HCEC 1CT (cell line): ENCODE results near the gene PTPRD.

Experiments
- DNase-seq: peaks from one replicate; pipeline ENCODE4 v3.0.0-alpha.2; 2017

PTPRD gene

DNA sequence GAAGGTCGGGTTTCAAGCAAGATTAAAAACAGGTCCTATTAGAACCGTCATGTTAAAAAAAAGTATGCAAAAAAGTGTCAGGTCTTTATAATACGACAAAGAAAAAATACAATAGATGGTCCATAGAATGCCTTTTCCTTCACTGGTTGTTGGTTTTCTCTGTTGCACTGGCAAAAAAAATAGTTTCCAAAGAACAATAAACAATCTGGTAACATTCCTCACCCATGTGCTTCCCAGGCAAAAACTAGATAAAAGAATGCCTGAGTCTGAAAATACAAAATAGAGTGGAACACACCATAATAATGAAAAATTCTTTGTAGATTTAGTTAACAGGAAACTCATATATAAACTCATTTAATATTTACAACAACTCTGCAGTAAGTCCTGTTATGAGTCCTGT is 2223.3 kb downstream of the PTPRD start:
- DNase-seq = no peak

DNA sequence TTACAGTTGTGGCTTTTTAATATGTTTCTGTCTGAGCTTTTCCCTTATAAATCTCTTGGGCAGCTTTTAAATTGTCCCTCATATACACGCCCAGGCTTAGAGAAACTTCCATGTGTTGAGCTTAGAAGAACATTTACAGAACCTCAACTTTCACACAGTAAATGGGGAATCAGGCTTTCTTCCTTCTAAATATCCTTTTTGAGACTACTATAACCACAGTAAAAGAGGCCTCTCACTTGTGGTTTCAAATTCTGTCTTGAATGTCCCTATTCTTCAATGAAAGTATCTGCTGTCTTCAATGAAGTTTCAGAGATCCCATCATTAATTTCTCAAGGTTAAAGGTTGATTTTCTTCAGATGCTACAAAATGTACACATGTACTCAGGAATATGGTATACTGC is 2224.7 kb downstream of the PTPRD start:
- no peak for DNase-seq

DNA sequence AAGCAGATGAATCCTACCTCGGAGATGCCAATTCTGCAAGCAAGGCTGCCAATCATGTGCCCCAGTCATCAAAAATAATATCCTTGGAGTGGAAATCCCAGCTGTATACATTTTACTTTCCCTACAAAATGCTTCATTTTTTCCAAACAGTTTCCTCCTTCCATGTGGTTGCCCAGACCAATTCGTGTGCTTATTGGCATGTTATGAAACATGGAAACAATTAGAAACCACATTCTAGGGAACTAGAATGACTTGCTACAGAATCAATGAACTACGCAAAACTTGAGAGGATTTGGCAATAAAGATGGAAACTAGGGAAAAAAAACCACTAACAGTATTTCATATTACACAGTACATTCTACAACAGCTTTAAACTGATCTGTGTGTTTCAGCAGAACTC is 2228.7 kb downstream of the PTPRD start:
- DNase-seq = no peak

DNA sequence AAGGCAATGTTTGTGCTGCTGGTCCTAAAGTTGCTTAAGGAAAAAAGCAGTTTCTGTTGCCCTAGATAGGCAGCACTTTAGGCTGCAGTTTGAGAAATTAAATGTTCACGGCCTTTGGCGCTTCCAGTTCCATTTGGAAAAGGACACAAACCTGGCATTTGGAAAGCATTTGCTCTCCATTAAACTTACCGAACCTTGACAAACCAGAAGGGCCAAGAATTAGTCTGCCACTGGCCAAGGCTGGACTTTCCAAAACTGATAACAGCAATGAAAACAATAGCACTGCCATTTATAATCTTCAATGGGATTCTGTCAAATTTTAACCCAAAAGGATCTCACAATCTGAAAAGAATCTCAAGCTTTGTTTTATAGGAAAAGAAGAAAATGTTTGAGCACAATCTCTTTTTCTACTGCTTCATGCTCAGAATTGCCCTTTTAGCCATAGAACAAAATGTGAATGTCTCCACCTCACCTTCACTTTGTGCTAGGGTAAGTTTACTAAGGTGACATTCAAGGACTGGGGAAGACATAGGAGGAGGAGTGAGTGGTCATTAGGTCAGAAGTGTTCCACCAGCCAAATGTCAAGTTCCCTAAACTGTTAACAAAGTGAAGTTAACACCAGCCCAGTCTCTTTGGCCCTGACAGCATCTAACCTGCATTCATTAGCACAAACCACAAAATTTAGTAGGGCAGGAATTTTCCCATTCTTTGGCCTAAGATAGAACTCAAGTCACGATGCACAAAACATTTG is 2229.8 kb downstream of the PTPRD start:
- no peak for DNase-seq

DNA sequence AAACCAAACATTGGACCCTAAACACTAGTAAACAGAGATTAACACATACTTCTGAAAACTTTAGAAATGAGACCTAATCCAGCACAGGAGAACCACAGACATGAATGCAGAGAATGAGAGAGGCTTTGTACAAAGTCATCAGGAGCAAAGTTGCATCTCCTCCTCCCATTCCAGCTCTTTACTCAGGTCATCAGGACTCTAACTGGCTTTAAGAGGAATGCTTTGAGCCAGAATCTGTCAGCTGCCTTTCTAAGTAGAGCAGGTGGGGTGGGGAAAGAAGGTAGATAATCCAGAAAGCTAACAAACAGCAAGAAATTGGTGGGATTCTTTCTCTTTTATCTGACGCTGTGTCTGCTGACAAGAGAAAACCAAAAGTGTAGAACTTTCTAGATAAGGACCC is 2230.5 kb downstream of the PTPRD start:
- DNase-seq = no peak

DNA sequence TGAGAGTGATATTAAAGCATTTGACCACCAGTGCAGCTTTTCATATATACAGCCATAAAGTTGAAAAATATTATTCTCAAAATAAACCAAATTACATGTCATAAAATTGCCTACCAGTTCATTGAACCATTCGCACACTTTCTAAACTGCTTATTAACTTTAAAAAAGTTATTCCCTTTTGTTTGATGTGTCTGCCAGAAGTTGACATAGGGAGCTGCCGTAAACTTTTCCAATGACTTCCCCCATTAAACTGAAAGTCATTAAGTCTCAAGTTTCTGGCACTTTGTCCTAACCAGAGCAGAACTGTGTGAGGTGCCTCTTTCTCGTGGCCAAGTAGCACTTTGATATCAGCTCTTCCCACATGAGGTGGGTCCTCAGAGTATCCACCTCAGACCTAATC is 2231.2 kb downstream of the PTPRD start:
- no peak for DNase-seq

DNA sequence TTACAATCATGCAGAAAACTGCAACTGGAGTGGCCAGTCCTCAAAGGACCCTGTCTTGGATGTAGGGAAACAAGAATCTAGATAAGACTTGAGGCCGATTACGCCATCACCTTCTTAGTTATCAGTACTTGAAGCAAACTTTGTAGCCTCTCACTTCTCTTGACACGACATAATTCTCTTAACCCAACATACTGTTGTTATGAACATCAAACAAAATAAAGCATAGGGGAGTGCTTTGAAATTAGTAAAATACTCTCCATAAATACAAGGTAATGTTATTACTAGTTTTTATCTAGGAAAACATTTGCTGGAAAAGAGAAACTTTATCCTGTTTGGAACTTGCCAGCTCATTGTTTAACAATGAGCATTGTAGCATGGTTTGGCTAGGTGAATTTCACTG is 2238.3 kb downstream of the PTPRD start:
- DNase-seq = no peak

DNA sequence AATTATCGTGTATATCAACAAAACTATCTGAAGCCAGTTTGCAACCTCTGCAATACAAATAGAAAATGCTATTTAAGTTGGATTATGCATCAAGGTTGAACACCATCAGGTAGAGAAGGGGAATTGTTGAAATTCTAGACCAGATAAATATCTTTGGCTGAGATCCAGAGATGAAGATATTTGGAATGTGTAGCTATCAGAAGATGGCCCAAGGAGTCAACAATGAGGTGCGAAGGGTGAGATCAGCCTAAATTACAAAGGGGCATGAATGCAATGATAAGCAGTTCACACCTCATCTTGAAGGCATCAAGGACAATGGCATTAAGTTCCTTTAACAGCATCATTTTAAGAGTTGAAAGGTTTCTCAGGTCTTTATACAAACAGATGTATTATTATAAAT is 2241.1 kb downstream of the PTPRD start:
- DNase-seq = no peak

DNA sequence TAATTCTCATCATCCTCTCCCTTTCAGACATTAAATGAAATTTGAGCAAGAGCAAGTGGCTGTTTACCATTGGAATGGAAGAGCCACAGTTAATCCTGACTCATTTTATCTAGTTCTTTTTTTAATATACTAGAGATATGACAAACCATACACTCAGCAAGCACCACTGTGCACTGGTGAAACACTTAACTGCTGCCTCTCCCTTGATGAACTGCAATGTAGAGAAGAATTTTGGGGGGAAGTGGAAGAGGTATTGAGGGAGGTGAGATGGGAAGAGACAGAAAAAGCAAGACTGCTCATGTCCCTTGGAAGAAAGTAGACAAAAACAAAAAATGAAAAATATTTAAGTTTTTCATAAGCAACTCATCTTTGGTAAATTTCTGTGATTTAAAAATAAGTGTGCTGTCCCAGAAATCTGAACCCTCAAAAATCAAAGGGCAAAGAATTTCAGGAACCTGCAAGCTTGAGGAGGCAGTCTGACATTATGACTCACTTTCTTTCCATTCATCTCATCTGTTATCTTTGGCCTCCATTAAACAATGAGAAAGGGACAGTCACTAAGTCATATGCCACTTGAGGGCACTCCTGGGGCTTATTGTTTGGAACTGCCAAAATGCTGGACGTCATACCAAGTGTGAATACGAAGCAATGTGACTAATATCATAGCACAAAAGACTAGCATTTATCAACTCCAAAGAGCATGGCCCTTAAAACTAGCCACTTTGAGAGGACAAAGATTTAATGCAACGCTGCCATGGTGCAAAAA is 2246.5 kb downstream of the PTPRD start:
- DNase-seq = no peak

DNA sequence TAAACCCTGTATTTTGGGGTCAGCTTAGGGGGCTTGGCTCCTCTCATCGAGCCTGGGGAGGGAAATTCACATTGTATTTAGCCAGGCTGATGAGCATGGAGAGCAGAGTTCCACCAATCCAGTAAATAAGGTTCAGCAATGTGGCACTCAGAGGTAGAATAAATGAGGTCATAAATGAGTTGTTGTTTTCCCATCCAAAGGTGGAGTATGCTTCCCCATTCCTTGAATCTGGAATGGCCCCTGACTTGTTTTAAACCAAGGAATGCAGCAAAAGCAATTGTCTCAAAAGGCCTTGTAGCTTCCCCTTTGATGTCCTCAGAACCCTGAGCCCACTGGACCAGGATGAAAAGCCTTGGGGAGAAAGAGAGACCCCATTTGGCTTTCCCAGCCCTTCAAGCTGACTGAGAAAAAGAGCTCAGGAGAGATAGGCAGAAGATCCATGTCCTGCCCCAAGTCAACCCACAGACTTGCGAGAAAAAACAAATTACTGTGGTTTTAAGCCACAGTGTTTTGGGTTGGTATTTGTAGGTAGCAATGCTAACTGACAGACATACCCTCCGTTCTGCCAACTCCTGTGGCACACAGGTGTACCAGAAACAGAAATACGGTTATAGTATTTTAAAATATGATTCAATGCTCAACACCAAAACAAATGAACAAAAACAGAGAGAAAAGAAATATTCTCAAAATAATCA is 2247.2 kb downstream of the PTPRD start:
- DNase-seq = no peak

DNA sequence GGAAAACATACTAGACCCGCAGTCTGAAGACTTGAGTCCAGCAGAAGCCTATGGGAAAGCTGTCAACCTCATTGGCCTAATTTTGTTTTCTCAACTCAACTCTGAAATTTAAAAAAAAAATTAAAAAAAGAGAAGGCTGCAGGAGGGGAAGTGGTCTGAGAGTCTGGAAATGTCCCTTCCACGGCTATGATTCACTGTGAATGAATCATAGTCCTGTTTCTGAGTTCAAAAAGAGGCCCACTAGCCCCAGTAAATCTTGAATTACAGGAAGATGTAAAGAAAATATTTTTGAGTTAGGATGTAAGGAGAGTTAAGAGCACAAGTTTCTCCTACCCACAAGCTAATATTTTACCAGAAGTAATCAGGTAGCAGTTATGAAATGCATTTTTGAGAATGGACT is 2247.8 kb downstream of the PTPRD start:
- no peak for DNase-seq

DNA sequence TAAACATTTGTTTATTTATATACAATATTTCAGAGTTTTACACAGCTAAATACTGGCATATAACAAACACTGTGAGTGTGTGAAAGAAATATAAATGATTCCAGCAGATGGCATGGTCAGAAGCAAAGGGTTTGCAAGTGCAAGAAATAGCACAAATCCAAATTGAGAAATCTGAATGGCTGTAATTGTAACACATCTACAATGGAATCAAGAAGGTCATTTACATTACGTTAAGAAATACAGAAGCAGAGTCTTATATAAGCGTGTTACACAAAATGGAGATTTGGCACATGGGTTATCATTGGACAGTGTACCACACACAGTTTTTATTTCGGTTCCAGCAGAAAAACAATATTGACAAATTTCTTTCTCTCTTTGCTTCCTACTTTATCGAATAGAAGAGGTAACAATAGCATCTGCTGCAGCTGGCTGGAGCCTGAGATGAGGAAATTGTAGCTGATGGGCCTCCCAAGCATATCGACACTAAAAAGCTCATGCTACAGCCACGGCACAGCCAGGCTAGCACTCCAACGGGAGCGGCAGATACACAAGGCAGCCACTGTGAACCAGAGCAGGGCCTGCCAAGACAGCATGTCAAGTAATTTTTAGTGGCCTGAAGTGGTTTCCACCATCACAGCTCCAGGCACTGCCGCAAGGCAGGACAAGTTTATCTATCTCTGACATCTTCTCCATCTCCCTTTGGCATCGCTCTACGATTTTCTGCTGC is 2248.6 kb downstream of the PTPRD start:
- no peak for DNase-seq

DNA sequence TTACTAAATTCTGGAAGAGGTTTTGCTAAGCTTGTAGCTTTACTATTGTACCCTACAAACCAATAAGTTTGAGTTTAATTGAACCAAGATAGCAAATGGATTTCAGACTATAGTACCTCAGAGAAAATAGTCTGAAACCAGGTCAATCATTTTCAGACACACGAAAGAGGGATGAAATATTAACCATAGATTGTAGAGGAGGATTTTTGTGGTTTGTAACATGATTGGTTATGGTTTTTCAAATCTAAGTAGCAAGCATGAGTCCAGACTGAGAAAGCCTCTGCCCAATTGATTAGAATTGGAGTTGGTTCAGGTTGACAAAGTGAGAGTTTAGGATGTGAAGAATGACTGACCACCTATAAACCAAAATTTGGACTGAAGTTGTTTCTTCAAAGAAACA is 2250.6 kb downstream of the PTPRD start:
- no peak for DNase-seq

DNA sequence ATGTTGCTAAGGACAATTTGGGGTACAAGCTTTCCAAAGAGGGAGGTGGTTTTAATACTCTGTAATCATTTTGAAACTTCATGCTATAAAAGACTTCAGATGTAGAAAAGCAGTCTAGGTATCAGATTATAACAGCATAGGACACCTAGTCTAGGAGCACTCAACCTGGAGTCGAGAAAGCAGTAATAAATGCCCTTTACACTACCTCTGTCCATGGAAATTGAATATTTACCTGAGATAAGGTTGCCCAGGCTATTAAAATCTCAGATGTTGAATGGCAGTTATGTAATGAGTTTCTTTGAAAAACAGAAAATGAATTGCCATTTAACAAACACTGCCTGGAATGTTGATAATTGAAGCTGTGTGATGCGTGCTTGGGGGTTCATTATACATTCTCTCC is 2251.4 kb downstream of the PTPRD start:
- no peak for DNase-seq

DNA sequence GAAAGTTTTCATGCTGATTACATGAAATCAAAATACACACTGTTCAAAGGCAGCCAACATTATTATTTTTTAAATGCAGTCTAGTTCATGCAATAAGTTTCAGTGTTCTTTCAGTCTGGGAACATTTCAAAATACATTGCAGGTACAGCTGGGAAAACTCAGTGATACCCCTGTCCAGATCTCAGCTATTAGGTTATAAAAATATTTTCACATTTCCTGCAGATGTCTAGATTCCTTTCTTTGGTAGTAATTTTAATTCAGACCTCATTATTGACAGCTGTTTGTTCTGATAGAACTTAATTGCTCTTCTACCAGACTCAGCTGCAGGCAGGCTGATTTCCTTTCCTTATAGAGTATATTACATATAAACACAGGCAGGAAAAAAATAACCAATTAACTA is 2256.4 kb downstream of the PTPRD start:
- no peak for DNase-seq

DNA sequence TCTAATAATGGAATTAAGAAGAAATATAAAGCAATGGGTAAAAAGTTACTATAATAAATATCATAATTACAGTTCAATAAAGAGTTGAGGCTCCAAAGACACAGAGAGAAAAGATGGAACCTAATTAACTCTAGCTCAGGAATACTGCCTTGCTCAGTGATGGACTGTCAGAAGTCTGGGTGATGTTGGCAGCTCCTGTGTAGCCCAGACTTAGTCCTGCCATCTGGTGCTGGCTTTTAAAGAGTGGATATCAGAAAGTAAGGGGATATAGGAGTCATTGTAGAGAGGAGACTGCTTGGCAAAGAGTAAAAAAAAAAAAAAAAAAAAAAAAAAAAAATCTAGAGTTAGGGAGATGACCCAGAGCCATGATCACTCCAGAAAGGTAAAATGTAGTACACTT is 2261.4 kb downstream of the PTPRD start:
- DNase-seq = no peak

DNA sequence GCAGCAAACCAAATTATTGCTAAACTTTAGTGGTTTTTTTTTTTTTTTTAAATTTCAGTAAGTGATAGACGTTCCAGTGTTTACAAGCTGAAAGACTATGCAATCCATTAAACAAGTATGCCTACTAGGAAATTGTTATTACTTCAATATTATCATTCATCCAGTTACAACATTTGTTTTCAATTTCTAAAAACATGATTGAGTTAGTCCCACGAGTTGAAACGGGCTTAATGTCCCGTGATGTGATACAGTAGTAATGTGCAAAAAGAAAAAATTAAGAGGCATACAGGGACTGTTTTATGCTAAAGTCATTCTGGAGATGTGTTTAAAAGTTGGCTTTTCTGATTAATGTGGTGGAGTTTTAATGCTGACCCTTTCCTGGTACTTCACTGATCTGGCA is 2262.9 kb downstream of the PTPRD start:
- DNase-seq = no peak

DNA sequence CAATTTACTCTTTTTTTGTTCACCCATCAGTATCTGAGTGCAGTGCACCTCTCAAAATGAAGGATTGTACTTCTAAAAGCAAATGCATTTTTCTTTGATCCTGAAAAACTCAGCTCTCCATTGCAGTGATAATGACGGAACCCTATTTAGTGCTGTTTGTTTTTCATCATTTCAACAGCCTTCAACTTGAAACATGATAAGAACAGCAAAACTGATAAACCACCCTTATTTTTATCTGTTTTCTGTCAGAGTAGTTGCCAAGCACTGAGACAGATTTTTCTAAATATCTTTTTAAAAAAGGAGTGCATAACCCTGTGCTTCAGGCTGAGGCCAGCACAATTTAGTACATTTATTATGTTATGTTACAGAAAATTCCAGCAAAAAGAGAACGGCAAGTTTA is 2263.4 kb downstream of the PTPRD start:
- DNase-seq = no peak

DNA sequence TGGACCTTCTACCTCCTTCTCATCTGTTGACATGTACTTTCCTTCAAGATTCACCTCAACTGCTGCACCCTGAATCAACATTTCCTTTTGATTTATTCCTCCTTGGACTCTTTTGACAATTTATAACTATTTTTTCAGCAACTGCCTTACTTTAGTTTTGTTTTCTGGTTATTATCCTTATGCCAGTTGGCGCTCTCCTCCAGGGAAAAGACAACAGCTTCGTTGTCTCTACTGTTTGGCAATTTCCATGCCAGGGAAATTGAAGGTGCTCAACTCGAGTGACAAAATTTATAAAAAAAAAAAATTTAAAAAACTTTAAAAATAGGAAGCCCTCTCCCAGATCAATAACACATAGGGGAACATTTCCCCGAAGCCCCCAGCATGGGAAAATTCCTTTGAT is 2264.0 kb downstream of the PTPRD start:
- no peak for DNase-seq

DNA sequence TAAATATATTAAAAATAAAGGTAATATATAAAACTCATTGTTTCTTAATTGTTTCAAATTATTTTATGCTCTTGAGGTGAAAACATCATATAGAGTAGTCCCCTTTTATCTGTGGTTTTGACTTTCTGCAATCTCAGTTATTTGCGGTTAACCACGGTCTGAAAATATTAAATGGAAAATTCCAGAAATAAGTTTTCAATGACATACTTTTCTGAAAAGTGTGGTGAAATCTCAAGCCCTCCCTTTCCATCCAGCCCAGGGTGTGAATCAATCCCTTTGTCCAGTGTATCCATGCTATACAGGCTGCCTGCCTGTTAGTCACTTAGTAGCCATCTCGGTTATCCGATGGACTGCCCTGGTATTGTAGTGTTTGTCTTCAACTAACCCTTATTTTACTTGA is 2266.5 kb downstream of the PTPRD start:
- no peak for DNase-seq

DNA sequence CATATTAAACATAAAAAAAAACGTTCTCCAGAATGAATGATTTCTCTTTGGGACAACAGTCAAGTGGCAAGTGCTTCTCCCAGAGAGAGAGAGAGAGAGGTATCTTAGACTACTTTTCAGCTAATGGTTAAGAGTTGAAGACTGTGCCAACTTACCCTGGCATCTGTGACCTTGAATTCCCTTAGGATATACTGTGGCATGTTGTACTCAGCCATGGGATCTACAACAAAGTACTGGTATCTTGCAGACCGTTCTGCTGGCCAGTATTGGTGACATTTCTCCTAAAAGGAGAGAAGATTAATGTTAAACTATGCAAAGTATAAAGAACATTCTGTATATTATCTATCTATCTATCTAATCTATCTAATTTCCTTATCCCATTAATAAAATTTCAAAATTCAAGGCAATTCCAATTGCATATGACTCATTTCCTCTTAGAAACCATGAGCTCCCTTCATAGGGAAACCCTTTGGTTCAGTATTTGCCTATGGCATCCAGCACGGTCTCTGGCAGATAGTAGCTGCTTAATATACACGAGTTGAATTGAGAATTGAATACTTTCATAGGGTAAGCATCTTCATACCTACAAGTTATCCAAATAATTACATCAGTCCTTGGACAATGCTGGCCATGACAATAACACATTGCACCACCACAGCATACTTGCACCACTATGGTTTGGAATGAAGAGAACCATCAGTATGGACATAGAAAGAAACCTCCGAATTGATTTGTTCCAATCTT is 2273.9 kb downstream of the PTPRD start:
- no peak for DNase-seq
